ENCODE data around the gene SPDYC.

Gene SPDYC, protein sequence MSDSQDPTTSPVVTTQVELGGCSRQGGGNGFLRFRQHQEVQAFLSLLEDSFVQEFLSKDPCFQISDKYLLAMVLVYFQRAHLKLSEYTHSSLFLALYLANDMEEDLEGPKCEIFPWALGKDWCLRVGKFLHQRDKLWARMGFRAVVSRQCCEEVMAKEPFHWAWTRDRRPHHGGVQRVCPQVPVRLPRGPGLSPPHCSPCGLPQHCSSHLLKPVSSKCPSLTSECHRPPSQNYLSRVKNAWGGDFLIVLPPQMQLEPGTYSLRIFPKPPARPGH

GRCh38 chr11:65170058-65170534 is at the start of gene SPDYC:
SPDYC (plus strand) TSS chr11:65170233; CDS start chr11:65171358, 1,125 bp downstream.
- DNase-seq (ENCODE audit: low read depth in 2 of 2, low spot score in 1 of 2) = no peak

DNA sequence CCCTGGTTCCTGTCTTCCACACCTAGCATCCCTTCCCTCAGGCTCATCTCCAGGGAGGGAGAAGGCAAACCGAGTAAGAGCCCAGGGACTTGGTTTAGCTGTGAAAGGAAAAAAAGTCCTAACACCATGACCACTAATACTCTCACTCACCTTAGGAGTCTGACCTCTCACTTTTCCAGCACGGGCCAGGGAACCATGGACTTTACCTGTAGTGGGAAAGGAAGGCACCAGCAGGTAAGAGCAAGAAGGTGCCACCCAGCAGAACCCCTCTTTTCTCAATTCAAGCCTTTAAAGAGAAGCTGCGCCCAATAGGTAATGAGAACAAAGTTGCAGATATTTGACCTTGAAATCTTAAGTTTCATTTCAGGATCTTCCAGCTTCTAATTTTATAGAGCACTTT is 49.2 kb upstream of the SPDYC start:
- no peak for DNase-seq (ENCODE audit: low read depth in 2 of 2, low spot score in 1 of 2)

- no peak for DNase-seq (ENCODE audit: low read depth in 2 of 2, low spot score in 1 of 2)
Observed at GRCh38 chr11:65121447-65121864, 48.6 kb upstream of the SPDYC start.

DNA sequence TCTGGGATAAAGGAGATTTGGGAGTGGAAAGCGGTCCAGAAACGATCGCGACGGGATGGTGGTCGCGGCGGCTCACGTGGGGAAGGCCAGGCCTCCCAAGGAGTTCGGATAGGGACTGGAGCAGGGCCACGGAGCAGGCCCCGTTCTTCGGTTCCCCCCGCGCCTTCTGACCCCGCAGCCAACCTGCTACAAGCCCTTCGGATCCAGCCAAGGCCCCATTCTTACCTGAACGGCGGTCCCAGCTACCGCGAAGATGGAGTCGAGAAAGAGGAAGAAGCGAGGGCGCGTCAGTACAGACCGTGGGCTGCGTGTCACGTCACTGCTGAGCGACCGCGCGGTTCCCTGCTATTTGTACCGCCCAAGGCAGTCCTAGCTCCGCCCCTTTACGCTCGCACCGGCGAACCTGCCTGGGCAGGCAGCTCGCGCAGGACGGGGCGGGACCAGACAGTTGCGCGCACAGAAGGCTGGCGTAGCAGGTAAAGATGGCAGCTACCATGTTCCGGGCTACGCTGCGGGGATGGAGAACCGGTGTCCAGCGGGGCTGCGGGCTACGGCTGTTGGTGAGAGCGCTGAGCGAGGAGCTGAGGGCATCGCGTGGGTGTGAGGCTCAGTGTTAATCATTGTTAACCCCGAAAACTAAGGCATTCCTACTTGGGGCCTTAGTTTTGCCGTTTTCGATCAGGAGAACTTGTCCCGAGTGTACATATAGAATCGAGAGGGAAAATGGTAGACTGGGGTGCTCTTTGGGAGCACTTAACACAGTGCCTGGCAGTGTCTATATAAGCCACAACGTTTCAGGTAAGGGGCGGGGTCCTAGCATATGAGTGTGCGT is 48.0 kb upstream of the SPDYC start, which contains the start of the genes FAU and MRPL49:
Gene FAU (minus strand): TSS at position 270 of the 832 bp plus-strand sequence. CDS start 321 bp downstream, outside the sequence.
Gene MRPL49 (plus strand): TSS at position 457 of the 832 bp plus-strand sequence. CDS start 26 bp downstream, at position 483.
- DNase-seq (ENCODE audit: low read depth in 2 of 2, low spot score in 1 of 2) = peak; percentile 98

- no peak for DNase-seq (ENCODE audit: low read depth in 2 of 2, low spot score in 1 of 2)
Observed at GRCh38 chr11:65124480-65125196, 45.4 kb upstream of the SPDYC start.

DNA sequence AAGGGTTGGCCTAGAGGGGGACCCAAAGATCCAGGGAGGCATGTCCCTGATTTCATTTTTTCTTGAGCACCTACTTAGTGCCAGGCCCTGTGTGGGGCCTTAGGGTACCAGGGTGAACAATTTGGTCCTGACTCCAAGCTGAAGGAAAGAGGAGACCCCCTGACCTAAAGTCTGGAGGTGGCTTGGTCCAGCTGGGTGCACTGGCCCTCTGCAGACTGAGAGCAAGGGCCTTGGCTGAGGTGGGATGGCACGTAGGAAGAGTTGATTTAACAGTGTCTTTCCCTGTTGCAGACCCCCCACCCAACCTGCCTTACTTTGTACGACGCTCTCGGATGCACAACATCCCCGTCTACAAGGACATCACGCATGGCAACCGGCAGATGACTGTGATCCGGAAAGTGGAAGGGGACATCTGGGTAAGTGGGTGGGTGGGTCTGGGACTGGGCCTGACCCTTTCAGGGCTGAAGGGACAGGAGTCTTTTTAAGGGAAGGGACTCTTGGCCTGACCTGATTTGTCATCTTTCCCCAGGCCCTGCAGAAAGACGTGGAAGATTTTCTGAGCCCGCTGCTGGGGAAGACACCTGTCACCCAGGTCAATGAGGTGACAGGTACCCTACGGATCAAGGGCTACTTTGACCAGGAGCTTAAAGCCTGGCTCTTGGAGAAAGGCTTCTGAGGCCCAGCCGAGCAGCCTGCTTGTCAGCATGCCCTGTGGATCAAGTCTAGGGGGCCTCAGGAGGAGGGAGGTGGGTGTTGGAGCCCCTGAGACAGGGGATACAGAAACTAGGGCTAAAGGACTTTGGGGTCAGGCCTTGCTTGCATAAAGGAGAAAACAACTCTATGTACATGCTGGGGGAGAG is 44.6 kb upstream of the SPDYC start:
- no peak for DNase-seq (ENCODE audit: low read depth in 2 of 2, low spot score in 1 of 2)

GRCh38 chr11:65126624-65127274 is 43.3 kb upstream of the SPDYC start:
- no peak for DNase-seq (ENCODE audit: low read depth in 2 of 2, low spot score in 1 of 2)

- no peak for DNase-seq (ENCODE audit: low read depth in 2 of 2, low spot score in 1 of 2)
Observed at GRCh38 chr11:65127473-65128181, 42.4 kb upstream of the SPDYC start.

GRCh38 chr11:65128182-65129145 is 41.6 kb upstream of the SPDYC start:
- no peak for DNase-seq (ENCODE audit: low read depth in 2 of 2, low spot score in 1 of 2)

DNA sequence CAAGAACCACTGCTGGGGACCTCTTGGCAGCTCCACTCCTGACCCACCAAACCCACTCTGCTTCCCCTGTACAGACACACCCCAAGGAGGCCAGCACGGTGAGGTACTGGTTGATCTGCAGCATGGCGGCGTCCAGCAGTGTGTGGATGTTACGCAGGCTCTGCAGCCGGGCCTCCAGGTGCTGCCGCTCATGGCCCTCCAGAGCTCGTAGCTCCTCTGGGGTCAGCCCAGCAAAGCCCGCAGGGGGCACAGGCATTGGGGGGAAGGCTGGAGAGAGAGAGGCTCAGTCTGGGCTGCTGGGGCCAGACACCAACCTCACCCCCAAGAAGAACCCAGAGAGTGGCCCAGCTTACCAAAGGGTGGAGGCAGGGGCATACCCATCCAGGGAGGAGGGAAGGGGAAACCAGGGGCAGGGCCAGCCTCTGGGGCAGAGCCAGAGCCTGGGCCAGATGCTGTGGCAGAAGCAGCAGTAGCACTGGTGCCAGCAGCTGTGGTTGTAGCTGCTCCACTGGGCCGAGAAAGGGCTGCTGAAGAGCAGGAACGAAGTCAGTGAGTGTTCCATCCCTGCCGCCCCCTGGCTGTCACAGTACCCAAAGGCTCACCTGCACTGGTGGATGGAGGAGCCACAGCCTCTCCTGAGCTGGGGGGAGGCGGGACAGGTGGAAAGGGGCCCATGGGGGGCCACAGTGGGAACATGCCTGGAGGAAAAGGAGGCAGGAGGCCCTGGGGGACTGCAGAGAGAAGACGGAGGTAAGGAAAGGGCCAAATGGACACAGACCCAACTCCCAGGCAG is 40.2 kb upstream of the SPDYC start:
- no peak for DNase-seq (ENCODE audit: low read depth in 2 of 2, low spot score in 1 of 2)

DNA sequence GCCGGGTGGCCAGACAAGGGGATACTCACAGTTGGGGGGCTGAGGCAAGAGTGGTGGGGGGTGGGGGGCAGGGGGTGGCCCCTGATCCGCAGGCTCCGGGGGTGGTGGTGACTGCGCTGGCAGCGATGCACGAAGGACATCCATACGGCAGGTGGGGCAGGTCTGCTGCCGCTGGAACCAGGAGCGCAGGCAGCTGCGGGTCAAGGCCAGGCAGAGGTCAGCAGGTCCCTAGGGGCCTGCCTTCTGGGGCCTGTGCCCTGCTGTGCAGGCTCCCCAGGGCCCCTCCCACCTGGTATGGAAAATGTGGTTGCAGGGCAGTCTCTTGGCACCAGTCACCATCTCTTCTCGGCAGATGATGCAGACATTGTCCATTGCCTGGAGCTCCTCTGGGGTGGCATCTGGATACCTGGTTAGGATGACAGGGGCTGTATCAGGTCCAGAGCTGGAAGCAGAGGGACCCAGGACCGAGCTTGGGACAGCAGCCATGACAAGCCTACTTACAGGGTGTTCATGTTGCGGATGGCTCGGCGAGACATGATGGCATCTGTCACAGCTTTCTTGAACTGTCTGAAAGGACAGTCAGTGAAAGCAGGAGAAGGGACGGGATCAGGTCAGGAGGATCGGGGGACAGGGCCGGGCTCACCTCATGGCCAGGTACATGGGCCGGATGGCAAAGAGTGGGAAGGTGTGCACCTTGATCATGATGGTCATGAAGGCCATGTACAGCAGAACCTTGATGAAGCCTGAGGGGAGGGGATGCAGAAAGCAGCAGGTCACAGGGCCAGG is 39.2 kb upstream of the SPDYC start:
- DNase-seq (ENCODE audit: low read depth in 2 of 2, low spot score in 1 of 2) = no peak

DNA sequence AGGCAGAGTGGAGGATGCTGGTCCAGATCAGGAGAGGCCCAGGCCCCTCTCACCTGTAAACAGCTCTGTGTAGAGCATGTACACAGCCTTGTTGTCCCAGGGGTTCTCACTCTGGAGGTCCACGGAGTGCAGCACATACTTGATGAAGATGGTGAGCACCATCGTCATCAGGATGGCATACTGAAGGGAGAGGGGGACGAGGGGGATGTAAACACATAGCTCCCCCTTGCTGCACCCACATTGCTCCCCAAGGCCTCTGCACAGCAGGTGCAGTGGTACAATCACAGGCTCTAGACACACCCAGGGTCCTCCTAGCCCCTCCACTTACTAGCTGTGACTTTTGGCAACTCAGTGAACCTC is 38.6 kb upstream of the SPDYC start:
- DNase-seq (ENCODE audit: low read depth in 2 of 2, low spot score in 1 of 2) = no peak

DNA sequence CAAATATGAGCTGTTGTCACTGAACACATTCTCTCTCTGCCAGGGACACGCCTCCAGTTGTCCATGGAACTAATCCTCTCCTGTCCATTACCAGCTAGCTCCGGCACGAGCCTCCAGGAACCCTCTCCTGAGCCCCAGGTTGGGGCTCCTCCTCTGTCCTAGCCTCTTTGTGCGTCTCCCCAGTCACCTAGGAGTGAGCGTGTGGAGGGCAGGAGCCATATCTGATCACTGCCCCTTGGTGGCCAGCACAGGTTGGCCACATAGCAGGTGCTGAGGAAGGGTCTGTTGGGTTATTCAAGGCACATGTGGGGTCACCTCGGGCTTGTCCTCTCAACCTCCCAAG is 38.2 kb upstream of the SPDYC start:
- DNase-seq (ENCODE audit: low read depth in 2 of 2, low spot score in 1 of 2) = no peak

DNA sequence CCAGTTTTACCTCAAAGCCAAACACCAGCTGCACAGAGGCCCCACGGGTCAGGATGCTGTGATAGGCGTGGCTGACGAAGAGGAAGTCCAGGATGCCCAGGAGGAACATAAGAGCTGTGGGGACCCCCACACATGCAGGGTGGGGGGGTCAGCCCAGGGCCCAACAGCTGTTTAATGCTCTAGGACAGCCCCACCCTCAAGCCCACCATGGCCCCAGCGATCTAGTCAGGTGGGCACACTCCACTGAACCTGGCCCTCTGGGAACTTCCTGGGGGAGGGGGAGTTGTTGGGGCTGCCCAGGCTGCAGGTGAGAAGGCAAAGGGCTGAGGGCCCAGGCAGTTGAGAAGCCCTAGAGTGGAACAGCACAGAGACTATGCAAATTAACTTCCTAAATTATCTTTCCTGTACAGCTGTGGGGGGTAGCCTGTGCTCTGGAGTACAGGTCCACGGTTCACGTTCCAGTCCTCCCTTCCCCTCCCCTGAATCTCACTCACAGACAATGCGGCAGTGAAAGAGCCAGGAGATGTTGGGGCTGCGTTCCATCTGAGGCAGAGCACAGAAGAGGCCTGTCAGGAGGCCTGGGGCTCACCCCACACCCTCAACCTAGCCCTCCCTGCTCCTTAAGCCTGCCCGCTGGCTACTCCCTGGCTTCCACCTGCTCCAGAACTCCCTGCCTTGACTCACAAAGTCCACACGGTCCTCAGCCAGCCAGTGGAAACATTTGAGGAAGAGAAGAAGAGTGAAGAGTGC is 37.6 kb upstream of the SPDYC start:
- no peak for DNase-seq (ENCODE audit: low read depth in 2 of 2, low spot score in 1 of 2)

GRCh38 chr11:65132988-65133700 is 36.9 kb upstream of the SPDYC start:
- DNase-seq (ENCODE audit: low read depth in 2 of 2, low spot score in 1 of 2) = no peak

Data from stimulated activated CD8-positive, alpha-beta memory T cell treated with anti-CD3 and anti-CD28 coated beads, Interleukin-4, amount 100 ng/mL, for 4 hours (primary cell).